PC-3 (cell line): ENCODE measurements around the gene ATP12A. TPM values are rescaled to one million over a fixed set of nuclear protein-coding genes. Genes with fewer than 3 reads are reported as not detected.

Experiments
- ATAC-seq: fragments of 200-7000 bp; cut with Tn5 transposase; 2 replicates; pipeline ENCODE4 v1.9.1; 2020; ENCODE audit warnings: mild to moderate bottlenecking, moderate library complexity
- BruUV-seq: library from RNA; stranded (reverse); fragments of 400-500 nt; replicated peaks from 2 replicates; lab custom pipeline; 2021; lab: Mats Ljungman, UMichigan
- CTCF ChIA-PET: fragments of 300-600 bp; sonication (Branson Sonifier 250); formaldehyde crosslinking; loops from one replicate; lab custom pipeline; 2022; ENCODE audit warnings: antibody characterized with exemption; lab: Charles Lee
- POLR2A ChIA-PET: fragments of 300-600 bp; sonication (Branson Sonifier 250); formaldehyde crosslinking; loops from one replicate; lab custom pipeline; 2022; ENCODE audit warnings: antibody characterized with exemption; ENCODE audit not compliant: unreplicated experiment; lab: Charles Lee
- DNase-seq: peaks from one replicate; pipeline ENCODE4 v3.0.0-alpha.2; 2015
- H2AFZ ChIP-seq: fragments of 300-600 bp; sonication (generic); 2 replicates; pipeline ENCODE4 v1.6.0; 2016; ENCODE audit warnings: antibody characterized with exemption, low read length
- H3F3A ChIP-seq: fragments of 300-600 bp; sonication (generic); one replicate; pipeline ENCODE4 v1.6.0; 2017; ENCODE audit warnings: antibody characterized with exemption, low read length, control low read depth, mild to moderate bottlenecking; ENCODE audit not compliant: unreplicated experiment
- H3K27ac ChIP-seq: fragments of 300-600 bp; sonication (generic); 2 replicates; pipeline ENCODE4 v1.5.1; 2016; ENCODE audit warnings: mild to moderate bottlenecking, low read length
- H3K27me3 ChIP-seq: fragments of 300-600 bp; sonication (generic); 2 replicates; pipeline ENCODE4 v1.6.1; 2016; ENCODE audit warnings: low read length, mixed read lengths
- H3K36me3 ChIP-seq: fragments of 300-600 bp; sonication (generic); 2 replicates; pipeline ENCODE4 v1.6.1; 2016; ENCODE audit warnings: low read depth, mixed run types, low read length, mixed read lengths
- H3K4me1 ChIP-seq: fragments of 300-600 bp; sonication (generic); 2 replicates; pipeline ENCODE4 v1.5.1; 2016; ENCODE audit warnings: low read length; ENCODE audit not compliant: insufficient read depth
- H3K4me2 ChIP-seq: fragments of 300-600 bp; sonication (generic); 2 replicates; pipeline ENCODE4 v1.6.0; 2016; ENCODE audit warnings: low read length
- H3K4me3 ChIP-seq: fragments of 300-600 bp; sonication (generic); 2 replicates; pipeline ENCODE4 v1.5.1; 2016; ENCODE audit warnings: mild to moderate bottlenecking, low read length, mixed read lengths
- H3K79me2 ChIP-seq: fragments of 300-600 bp; sonication (generic); 2 replicates; pipeline ENCODE4 v1.6.1; 2017; ENCODE audit warnings: low read length, mixed read lengths
- H3K9ac ChIP-seq: fragments of 300-600 bp; sonication (generic); 2 replicates; pipeline ENCODE4 v1.6.0; 2016; ENCODE audit warnings: mild to moderate bottlenecking, low read length
- H3K9me2 ChIP-seq: fragments of 300-600 bp; sonication (generic); replicated peaks from 2 replicates; pipeline ENCODE4 v1.6.1; 2016; ENCODE audit warnings: mixed run types, low read length, mixed read lengths
- H3K9me3 ChIP-seq: fragments of 300-600 bp; sonication (generic); 2 replicates; pipeline ENCODE4 v1.6.1; 2016; ENCODE audit warnings: low read length, mixed read lengths
- H4K20me1 ChIP-seq: fragments of 300-600 bp; sonication (generic); 2 replicates; pipeline ENCODE4 v1.6.1; 2016; ENCODE audit warnings: low read length, mixed read lengths
- EZH2 ChIP-seq: fragments of 300-600 bp; sonication (generic); IDR thresholded peaks from one replicate; pipeline ENCODE4 v1.6.1; 2017; ENCODE audit warnings: antibody characterized with exemption, mild to moderate bottlenecking, low read length; ENCODE audit not compliant: unreplicated experiment
- EZH2phosphoT487 ChIP-seq: fragments of 300-600 bp; sonication (generic); IDR thresholded peaks from 2 replicates; pipeline ENCODE4 v1.6.1; 2018; ENCODE audit warnings: mild to moderate bottlenecking, antibody characterized with exemption, low read length, borderline replicate concordance
- intact Hi-C: fragments of 100-400 bp; cut with micrococcal nuclease; formaldehyde crosslinking; loops from 2 replicates; pipeline ENCODE4 v1.9.0; 2023
- total RNA-seq: library from RNA; depleted of rRNA; stranded (reverse); fragments of >200 nt; gene quantifications from 2 replicates; pipeline ENCODE4 v1.2.3, GENCODE V29; 2014
- TF ChIP-seq, protein P1 (sequence below): fragments of 300-600 bp; sonication (generic); conservative IDR thresholded peaks from 2 replicates; pipeline ENCODE4 v1.5.1; 2017; ENCODE audit warnings: antibody characterized with exemption, low read depth, mild to moderate bottlenecking, low read length

Gene ATP12A
- total RNA-seq, 1 experiment from 2014 or later: 0.11 TPM

DNA sequence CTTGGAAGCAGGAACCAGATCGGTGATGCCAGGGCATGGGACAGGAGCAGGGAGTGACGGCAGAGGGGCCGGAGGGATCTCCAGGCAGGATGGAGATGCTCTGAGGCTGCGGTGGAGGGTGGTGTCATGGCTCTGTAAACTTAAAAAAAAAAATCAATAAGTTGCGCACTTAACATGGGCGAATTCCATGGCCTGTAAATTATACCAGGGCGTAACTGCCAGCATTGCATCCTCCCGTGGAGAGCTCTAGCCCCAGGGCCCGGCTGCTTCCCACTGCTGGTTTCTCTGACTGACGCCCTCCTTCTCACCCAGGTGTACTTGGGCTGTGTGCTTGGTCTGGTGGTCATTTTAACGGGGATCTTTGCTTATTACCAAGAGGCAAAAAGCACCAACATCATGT lies 8.7 kb downstream of the ATP12A start:
- H3K27ac ChIP-seq: no peak overlapping the region
- intact Hi-C loops: no loop called here
- no peak overlapping the region for H2AFZ ChIP-seq
- no peaks in the 10 kb centered on the region for H3K9me3 ChIP-seq
- H3F3A ChIP-seq: no peaks in the 10 kb centered on the region
- no peaks in the 10 kb centered on the region for H3K79me2 ChIP-seq
- no peaks in the 10 kb centered on the region for H3K36me3 ChIP-seq
- ATAC-seq (no peak), DNase-seq (no peak)
- no peak overlapping the region for H3K4me3 ChIP-seq
- BruUV-seq: no TSS peak
- ChIA-PET CTCF (no interaction called here), POLR2A (no interaction called here)
- H3K4me2 ChIP-seq: no peak overlapping the region
- no peak overlapping the region for H3K9ac ChIP-seq
- TF ChIP-seq, protein P1, sequence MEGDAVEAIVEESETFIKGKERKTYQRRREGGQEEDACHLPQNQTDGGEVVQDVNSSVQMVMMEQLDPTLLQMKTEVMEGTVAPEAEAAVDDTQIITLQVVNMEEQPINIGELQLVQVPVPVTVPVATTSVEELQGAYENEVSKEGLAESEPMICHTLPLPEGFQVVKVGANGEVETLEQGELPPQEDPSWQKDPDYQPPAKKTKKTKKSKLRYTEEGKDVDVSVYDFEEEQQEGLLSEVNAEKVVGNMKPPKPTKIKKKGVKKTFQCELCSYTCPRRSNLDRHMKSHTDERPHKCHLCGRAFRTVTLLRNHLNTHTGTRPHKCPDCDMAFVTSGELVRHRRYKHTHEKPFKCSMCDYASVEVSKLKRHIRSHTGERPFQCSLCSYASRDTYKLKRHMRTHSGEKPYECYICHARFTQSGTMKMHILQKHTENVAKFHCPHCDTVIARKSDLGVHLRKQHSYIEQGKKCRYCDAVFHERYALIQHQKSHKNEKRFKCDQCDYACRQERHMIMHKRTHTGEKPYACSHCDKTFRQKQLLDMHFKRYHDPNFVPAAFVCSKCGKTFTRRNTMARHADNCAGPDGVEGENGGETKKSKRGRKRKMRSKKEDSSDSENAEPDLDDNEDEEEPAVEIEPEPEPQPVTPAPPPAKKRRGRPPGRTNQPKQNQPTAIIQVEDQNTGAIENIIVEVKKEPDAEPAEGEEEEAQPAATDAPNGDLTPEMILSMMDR: no peak
- TF ChIP-seq EZH2phosphoT487 (no peak), EZH2 (no peak)
- H3K9me2 ChIP-seq: no peaks in the 10 kb centered on the region
- no peaks in the 10 kb centered on the region; the same call in 1 of the 2 replicates for H3K4me1 ChIP-seq
- H4K20me1 ChIP-seq: no peaks in the 10 kb centered on the region
- H3K27me3 ChIP-seq: peaks cover 34% of the 10 kb centered on the region

DNA sequence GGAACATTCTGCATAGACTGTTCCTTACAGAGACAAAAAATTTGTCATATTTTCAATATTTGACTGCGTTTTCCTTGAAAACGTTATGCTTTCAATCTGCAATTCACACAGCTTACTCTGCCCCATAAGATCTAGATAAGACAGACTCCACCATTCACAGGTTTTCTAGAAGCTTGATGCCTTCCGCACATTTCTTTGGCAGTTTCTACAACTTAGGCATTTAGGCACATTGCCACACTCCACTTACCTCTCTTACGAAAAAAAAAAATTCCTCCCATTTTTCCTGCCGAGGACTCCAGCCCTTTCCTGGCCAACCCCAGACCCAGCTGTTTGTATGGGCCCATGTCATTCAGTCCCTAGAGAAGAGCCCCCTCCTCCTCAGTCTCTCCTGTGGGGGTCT lies 11.2 kb downstream of the ATP12A start:
- Histone ChIP-seq H3K36me3 (no peaks in the 10 kb centered on the region), H2AFZ (no peak overlapping the region), H3F3A (no peaks in the 10 kb centered on the region), H3K27ac (no peak overlapping the region), H4K20me1 (no peaks in the 10 kb centered on the region), H3K9me3 (no peaks in the 10 kb centered on the region), H3K9me2 (no peaks in the 10 kb centered on the region), H3K4me2 (no peak overlapping the region), H3K9ac (no peak overlapping the region), H3K4me1 (no peaks in the 10 kb centered on the region; the same call in 1 of the 2 replicates), H3K27me3 (peaks cover 34% of the 10 kb centered on the region), H3K4me3 (no peak overlapping the region), H3K79me2 (no peaks in the 10 kb centered on the region)
- POLR2A ChIA-PET: no interaction called here
- DNase-seq (no peak), ATAC-seq (no peak)
- CTCF ChIA-PET: no interaction called here
- TF ChIP-seq EZH2phosphoT487: no peak
- intact Hi-C loops: loop anchor here (5.0 to 10.0 kb wide), 2 partner anchors 36 to 303 kb away; no protein-coding TSS in a partner anchor
- no TSS peak for BruUV-seq

DNA sequence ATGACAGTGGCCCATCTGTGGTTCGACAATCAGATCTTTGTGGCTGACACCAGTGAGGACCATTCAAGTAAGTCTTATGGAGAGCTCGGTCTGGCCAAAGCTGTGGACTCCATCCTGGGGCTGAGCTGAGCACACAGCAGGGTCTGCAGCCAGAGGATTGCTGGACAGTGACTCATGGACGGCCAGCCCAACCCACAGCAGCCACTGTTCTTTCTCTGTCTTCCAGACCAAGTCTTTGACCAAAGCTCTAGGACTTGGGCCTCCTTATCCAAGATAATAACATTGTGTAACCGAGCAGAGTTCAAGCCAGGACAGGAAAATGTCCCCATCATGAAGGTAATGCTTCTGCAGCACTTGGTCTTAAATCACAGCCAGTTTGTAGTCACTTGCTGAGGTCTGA lies 12.4 kb downstream of the ATP12A start:
- BruUV-seq: no TSS peak
- Histone ChIP-seq H3K9me2 (no peaks in the 10 kb centered on the region), H3K9me3 (no peaks in the 10 kb centered on the region), H4K20me1 (no peaks in the 10 kb centered on the region), H3K4me1 (no peaks in the 10 kb centered on the region; the same call in 1 of the 2 replicates), H3K27ac (no peak overlapping the region), H2AFZ (no peak overlapping the region), H3K4me2 (no peak overlapping the region), H3F3A (no peaks in the 10 kb centered on the region), H3K79me2 (no peaks in the 10 kb centered on the region), H3K27me3 (peaks cover 31% of the 10 kb centered on the region), H3K9ac (no peak overlapping the region), H3K4me3 (no peak overlapping the region), H3K36me3 (no peaks in the 10 kb centered on the region)
- no peak for DNase-seq
- POLR2A ChIA-PET: no interaction called here
- intact Hi-C loops: loop anchor here (5.0 to 10.0 kb wide), 2 partner anchors 35 to 302 kb away; no protein-coding TSS in a partner anchor
- CTCF ChIA-PET: interaction anchor here (0.6 kb wide), 1 partner anchor 1426 kb away, joined by 4 read pairs; no protein-coding TSS in a partner anchor
- ATAC-seq: no peak
- TF ChIP-seq EZH2 (no peak), EZH2phosphoT487 (no peak)
